ENCODE measurements around the gene PLEKHG3.

The PLEKHG3 gene

DNA sequence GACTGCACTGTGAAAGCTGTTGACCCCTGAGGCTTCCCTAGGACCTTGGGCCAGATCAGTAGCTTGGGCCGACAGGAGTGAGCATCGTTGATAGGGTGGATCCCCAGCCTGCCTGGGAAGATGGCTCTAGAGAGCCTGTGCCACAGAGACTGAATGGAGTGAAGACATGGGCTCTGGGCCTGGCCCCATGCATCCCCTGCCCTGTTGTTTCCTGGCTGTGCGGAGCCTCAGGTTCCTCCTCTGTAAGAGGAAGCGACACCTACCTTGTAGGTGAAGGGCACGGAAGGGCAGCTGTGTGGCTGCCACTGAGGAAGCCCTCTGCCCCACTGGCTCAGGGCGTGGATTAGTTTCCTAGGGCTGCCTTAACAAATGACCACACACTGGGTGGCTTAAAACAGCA lies 23.9 kb downstream of the PLEKHG3 start:
- DNase-seq (ENCODE audit: low read depth), result no peak

DNA sequence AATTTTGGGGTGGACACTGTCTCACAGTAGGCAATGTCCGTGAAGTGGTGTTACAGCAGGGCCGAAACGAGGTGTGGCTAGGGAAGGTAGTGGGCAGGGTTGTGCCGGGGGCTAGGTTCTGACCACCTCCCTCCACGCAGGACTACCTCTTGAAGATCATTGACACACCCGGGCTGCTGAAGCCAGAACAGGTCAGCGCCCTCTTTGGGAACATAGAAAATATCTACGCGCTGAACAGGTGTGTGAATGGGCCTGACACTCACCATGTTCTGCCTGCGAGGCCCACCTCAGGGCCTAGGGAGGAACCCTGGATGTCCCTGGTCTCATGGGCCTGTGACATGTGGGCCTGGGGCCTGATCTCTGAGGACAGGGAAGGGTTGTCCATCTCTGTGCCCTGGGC lies 24.6 kb downstream of the PLEKHG3 start:
- no peak for DNase-seq (ENCODE audit: low read depth)

DNA sequence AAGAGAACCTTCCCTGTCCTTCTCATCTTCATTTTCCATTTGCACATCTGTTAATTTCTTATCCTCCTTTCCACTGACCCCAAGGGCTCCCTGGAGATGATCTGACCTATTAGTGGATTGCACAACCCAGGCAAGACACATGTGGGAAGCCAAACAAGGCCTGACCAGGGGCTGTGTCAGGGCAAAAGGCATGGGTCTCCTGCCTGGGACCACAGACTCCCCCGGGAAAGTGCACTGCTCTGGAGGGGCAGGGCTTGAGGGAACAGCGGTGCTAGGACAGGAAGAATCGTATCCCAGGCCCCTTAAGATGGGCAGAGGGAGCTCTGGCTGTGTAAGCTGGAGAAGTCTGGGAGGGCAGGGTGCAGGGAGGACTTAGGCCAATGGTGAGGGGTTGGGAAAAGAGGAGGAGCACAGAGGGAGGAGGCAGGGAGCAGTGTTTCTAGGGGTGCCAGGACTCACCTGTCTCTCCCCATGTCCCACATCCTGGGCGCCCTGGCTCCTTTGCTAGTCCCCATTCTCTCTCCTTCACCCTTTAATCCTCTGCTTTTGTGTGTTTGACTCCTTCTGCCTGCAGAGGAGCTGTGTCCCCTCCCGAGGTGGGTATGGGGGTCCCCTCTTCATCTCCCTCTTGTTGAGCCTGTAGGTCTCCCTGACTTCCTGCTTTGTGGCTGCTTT lies 25.3 kb downstream of the PLEKHG3 start:
- DNase-seq (ENCODE audit: low read depth), result no peak

DNA sequence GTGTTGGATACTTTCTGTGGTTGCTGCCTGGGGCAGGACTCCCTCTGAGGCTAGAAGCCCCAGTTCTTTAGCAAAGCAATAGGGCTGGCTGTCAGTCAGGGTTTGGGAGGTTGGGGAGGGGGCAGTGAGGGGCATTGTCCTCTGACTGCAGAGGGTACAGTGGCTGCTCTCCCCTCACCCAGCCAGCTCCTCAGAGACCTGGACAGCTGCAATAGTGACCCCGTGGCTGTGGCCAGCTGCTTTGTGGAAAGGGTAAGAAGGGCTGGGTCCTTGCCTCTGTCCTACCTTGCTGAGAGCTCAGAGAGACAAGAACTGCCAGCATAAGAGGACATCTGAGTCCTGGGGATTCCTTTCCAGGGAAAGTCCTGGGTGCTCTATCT lies 25.8 kb downstream of the PLEKHG3 start:
- DNase-seq (ENCODE audit: low read depth), result no peak

DNA sequence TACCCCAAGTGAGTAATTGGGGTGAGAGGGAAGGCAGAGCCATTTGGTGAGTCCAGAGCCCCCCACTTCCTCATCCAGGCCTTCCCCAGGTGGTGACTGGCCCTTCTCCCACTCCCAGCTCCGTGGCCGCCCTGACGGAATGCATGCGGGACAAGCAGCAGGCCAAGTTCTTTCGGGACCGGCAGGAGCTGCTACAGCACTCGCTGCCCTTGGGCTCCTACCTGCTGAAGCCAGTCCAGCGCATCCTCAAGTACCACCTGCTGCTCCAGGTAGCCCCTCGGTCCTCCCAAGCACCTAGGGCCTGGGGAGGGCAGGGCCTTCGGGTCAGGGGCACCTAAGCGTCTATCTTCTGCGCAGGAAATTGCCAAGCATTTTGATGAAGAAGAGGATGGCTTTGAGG lies 26.5 kb downstream of the PLEKHG3 start:
- no peak for DNase-seq (ENCODE audit: low read depth)

DNA sequence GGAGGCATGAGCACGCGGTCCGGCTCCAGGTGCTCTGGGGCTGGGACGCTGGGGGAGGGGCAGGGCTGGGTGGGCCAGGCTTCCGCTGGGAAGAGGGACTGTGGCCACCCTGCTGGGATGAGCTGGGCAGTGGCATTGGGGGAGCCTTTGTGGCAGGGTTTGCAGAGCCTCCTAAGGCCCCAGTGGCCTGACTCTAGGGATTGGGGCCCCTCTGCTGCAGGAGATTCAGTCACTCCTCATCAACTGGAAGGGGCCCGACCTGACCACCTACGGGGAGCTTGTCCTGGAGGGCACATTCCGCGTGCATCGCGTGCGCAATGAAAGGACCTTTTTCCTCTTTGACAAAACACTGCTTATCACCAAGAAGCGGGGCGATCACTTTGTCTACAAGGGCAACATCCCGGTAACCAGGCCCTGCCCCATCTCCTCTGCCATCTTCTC lies 26.9 kb downstream of the PLEKHG3 start:
- DNase-seq (ENCODE audit: low read depth), result no peak

DNA sequence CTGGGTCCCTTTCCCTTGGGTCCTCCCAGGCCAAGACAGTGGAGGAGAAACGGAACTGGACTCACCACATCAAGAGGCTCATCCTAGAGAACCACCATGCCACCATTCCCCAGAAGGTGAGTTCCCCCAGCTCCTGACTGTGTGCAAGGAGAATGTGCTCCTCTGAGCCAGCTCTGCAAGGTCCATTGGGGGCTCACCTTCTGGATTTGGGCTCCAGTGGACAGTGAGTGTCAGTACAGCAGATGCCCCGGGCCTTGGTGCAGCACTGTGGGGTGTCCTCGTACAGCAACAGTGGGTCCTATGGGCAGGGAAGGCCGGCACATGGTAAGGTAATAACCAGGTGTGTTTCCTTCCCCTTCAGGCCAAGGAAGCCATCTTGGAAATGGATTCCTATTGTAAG lies 27.8 kb downstream of the PLEKHG3 start:
- DNase-seq (ENCODE audit: low read depth), result no peak

DNA sequence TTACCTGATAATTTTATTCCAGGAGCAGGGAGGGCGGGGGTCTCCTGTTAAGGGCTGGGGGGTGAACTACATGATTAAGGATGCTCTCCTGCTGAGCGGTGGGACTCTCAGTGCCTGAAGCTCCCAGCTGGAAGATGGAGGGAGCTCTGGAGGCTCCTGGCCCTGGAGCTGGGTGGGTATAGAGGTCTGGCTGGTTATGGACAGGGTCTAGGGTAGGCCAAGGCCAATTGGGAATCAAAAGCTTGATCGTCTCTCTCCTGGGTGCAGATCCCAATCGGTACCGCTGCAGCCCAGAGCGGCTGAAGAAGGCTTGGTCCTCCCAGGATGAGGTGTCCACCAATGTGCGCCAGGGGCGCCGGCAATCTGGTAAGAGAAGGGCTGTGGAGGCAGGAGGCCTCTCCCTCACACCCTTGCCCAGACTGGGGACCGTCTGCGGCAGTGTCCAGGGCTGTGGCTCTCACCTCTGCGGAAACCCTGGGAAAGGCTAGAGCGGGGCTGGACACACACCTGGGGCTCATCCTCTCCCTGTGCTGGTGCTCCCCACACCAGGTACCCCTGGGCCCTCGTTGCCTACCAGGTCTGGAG lies 28.4 kb downstream of the PLEKHG3 start:
- DNase-seq (ENCODE audit: low read depth), result no peak

DNA sequence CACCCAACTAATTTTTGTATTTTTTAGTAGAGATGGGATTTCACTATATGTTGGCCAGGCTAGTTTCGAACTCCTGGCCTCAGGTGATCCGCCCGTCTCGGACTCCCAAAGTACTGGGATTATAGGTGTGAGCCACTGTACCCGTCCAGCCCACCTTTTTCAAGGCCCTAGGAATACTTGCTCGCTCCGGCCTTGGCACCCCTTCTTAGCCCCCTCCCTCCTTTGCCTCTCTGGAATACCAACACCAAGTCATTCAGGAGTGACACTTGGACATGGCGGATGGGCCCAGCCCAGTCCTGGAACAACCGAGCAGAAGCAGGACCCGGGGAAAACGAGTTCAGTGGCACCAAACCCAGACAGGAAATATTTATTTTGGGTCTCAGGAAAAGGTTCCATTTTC lies 29.1 kb downstream of the PLEKHG3 start:
- no peak for DNase-seq (ENCODE audit: low read depth)

DNA sequence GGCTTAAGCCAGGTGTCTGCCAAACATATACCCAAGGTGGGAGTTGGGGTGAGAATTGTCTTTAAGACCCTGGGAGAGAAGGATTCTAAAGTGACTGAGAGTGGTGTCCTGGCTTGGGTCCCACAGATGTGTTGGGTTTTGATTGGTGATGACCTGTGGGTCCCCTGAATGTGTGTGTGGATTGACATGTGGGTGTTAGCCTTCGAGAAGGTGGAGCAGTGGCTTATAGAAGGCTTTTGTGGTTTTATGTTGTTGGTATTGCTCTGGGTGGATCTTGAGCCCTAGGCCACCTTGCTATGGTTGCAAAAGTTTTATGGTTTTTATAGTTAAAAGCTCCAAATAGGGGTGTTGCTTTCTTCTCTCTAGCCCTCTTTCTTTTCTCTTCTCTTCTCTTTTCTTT lies 29.7 kb downstream of the PLEKHG3 start:
- no peak for DNase-seq (ENCODE audit: low read depth)

DNA sequence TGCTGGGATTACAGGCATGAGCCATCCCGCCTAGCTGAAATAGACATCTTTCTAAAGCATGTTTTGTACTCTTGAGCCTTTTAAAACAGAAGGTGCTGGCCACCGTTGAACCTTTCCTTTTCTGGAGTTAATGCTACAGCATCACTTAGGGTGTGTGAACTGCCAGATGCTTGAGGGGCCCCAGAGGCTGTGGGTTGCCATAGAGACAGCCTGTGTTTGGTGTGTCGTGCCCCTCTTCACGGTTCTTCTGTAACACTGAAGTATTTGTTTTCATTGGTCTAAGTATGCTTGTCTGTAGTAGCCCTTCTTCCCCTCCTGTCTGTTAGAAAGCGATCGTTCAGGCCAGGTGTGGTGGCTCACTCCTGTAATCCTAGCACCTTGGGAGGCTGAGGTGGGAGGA lies 30.8 kb downstream of the PLEKHG3 start:
- DNase-seq (ENCODE audit: low read depth), result no peak

DNA sequence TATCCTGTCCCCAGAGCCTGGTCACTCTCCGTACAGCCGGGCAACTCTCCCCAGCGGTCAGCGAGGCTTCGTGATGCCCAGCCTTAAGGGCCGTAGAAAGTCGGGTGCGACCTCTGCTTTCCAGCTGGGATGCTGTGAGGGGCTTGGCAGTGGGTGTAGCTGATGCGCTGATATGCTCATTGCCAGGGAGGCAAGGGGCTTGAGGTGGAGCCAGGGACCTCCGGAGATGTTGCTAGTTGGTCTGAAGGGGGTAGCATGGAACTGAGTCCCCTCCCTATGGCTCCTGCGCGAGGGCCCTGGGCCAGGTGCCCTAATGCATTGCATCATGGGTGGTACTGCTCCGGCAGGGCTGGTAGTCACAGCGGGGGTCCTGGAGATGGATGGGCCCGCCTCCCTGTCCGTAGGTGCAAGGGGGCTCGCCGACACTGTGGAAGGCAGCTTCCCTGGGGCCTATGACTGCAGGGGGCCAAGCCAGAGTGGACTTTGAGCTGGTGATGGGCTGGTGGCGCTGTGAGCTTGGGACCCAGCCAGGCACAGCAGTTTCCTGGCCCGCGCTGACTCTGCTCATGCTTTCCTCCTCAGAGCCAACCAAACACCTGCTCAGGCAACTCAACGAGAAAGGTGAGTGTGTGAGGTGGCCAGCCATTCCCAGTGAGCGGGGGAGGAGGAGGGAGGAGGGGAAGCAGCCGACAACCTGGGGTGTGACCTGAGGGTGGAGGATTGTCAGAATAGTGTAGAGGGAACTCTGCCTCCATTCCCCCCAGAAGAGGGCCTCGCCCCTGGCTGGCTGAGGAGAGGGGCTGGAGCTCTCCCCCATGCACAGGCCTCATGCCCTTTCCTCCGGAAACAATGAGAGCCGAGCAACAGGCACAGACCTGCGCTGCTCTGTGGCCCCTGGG lies 32.3 kb downstream of the PLEKHG3 start:
- no peak for DNase-seq (ENCODE audit: low read depth)

DNA sequence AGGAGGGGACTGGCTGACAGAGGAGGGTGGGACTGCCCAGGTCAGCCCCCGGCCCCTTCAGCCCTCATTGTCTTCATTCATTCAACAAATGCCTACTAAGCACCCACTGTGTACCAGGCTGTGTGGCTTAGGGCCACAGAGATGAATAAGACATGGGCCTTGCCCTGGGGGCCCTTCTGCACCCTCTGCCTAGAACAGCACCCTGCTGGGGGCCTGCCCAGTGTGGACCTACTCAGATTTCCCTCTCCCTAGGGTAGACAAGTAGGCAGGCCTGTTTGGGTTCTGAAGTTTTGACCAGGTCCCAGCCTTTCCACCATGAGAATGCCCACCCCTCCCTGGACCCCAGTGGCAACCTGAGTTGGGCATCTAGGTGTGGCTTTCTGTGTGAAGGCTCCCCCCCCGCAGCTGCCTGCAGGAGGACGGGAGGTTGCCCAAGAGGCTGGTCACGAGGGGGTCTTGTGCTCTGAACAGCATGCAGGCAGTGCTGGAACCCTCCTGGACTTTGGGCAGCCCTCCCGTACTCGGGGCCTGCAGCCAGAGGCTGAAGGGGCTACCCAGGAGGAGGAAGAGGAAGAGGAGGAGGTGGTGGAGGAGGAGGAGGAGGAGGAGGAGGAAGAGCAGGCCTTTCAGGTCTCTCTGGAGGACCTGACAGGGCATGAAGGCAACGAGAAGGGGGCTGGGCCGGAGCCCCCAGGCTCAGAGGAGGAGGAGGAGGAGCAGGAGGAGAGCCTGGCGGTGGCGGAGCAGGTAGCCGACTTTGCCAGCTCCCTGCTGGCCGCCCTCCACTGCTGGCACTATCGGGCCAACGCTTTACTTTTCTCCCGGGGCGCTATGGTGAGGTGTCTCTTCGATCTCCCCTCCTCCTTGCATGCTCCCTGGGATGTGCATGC lies 33.4 kb downstream of the PLEKHG3 start:
- no peak for DNase-seq (ENCODE audit: low read depth)

DNA sequence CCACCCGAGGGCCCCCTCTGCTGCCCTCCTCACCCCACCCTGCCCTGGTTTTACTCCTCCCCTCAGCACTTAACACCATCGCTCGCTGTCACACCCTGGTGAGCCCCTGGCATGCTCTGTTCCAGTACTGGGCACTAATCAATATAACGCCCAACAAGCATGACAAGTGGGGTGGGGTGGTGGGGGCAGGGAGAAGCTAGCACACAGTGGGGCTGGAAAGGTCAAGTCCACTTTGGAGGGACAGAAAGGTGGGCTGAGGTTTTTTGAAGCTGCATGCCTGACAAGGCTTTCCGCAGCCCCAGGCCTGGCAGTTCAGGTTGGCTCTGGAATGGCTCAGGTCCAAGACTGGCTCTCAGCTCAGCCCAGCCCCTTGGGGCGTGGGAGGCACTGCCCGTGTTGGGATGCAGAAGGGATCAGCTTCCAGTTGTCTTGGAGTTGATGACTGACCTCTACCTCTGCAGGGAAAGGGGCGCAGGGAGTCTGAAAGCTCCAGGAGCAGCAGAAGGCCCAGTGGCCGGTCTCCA lies 34.1 kb downstream of the PLEKHG3 start:
- DNase-seq (ENCODE audit: low read depth), result no peak

DNA sequence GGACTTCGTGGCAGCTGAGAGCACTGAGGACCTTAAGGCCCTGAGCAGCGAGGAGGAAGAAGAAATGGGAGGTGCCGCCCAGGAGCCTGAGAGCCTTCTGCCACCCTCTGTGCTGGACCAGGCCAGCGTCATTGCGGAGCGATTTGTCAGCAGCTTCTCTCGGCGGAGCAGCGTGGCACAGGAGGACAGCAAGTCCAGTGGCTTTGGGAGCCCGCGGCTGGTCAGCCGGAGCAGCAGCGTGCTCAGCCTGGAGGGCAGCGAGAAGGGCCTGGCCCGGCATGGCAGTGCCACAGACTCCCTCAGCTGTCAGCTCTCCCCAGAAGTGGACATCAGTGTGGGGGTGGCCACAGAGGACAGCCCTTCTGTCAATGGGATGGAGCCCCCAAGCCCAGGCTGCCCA lies 37.0 kb downstream of the PLEKHG3 start:
- DNase-seq (ENCODE audit: low read depth), result no peak

DNA sequence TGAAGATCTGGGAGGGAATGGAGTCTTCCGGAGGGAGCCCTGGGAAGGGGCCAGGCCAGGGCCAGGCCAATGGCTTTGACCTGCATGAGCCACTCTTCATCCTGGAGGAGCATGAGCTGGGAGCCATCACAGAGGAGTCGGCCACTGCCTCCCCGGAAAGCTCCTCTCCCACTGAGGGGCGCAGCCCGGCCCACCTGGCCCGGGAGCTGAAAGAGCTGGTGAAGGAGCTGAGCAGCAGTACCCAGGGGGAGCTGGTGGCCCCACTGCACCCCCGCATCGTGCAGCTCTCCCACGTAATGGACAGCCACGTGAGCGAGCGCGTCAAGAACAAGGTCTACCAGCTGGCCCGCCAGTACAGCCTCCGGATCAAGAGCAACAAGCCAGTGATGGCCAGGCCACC lies 37.7 kb downstream of the PLEKHG3 start:
- no peak for DNase-seq (ENCODE audit: low read depth)

DNA sequence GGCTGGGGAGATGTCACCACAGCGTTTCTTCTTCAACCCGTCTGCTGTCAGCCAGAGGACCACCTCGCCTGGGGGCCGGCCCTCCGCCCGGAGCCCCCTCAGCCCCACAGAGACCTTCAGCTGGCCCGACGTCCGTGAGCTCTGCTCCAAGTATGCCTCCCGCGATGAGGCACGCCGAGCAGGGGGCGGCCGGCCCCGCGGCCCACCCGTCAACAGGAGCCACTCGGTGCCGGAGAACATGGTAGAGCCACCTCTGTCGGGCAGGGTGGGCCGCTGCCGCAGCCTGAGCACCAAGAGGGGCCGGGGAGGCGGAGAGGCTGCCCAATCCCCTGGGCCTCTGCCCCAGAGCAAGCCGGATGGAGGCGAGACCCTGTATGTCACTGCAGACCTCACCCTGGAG lies 38.8 kb downstream of the PLEKHG3 start:
- no peak for DNase-seq (ENCODE audit: low read depth)

DNA sequence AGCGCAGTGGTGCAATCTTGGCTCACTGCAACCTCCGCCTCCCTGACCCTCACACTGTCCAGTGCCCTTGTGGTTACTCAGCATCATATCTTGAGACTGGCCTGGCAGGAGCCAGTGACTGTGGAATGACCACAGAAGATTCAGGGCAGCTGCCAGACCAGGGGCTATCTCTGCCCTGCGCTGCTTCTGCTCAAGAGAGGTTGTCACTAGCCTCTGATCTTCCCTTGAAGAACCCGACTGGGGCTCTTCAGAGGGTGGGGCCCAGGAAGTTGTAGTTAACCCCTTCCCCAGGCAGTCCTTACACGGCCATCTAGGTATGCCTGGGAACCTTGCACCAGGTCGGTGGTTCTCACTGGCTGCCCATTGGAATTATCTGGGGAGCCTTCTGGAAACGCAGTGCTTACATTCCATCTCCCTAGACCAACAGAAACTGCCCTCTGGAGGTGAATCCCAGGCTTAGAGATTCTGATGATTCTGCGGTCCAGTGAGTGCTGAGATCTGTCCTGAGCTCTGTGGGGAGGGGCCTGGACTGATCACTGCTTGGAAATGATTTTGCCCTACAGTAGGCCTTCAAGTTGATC lies 41.4 kb downstream of the PLEKHG3 start:
- DNase-seq (ENCODE audit: low read depth), result no peak

DNA sequence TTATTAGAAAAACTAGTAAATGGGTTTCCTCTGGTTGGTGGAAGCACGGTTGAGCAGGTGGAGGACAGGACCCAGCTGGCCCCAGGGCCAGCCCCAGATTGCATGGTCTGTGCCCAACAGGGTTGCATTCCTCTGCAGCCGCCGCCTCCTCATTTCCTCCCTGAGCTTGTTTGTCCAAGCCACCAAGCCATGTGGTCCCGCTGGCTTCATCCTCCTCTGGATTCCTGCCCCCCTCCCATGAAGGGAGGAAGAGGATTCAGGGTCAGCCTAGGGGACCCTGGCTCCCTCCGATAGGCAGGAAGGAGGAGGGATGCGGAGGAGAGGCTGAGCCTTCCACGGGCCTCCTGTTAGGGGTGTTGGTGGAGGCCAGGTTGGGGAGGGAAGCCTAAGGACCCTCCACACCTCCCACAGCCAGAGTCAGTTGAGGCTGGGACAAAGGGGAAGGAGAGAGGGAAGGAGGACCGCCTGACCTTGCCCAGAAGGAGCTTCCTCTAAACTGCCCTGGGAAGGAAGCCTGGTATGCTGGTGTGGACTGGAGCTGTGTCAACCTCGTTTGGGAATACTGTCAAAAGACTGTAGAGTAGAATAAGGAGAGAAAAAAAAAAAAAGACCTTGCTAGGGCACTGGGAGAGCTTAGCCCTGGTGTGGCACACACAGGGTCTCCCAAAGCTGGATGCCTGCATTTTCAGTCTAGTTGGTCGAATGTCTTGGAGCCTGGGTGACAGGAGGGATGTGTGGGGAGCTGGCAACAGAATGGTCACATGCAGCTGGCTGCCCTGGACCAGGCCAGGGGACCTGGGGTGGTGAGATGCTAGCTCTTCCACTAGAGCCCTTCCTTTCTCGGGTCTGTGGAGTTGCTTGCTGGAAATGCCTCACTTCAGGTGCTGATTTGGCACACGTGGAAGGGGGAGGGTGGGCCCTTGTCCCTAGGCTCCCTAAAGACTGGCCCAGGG lies 42.4 kb downstream of the PLEKHG3 start:
- no peak for DNase-seq (ENCODE audit: low read depth)

DNA sequence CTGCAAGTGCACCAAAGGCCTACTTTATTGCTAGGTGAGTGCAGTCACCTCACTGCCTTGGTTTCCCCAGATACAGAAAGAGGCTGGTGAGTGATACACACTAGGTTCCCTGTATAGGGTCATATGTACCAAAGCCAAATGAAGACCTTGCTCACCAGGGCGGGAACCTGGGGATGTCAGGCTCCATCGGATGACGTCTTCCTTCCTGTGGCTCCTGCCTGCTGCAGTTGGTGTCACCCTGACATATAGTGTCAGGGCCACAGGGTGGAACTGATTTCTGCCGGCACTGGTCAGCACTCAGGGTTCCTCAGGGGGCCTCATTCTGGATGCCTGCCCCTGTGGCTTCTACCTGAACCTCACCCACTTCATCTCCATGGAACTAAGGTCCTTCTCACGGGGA lies 43.1 kb downstream of the PLEKHG3 start:
- no peak for DNase-seq (ENCODE audit: low read depth)

All from activated T-cell treated with anti-CD3 and anti-CD28 coated beads for 1 hour (primary cell).